Measurements from ENCODE around the gene ZC3H10. TPM values are rescaled to one million over a fixed set of nuclear protein-coding genes. Genes with fewer than 3 reads are reported as not detected.
A peak's percentile ranks its signal among the peaks of the same experiment; 100 is the strongest.

ZC3H10 gene
- total and polyA plus RNA-seq, 2 of the 13 experiments (the other 11 are each of a cell fraction or from before 2014, with no cell fraction given) = 0.70 to 2.3 TPM

- no peak for TF ChIP-seq ZNF841 (CRISPR knock-in tag; IDR thresholded peaks at IDR 0.05; ENCODE audit: borderline replicate concordance)
- peak; percentile 13 for TF ChIP-seq ASH2L (IDR thresholded peaks at IDR 0.05; ENCODE audit: insufficient read length, low read depth, low read length)
- no peak for TF ChIP-seq CBX5 (CRISPR knock-in tag; IDR thresholded peaks at IDR 0.05; ENCODE audit: borderline replicate concordance)
- TF ChIP-seq DRAP1 (CRISPR knock-in tag; IDR thresholded peaks at IDR 0.05) = peak; percentile 76; the same call in 1 of the 2 replicates
- TF ChIP-seq YY1 (IDR thresholded peaks at IDR 0.05; ENCODE audit: insufficient read depth, insufficient replicate concordance, low read depth, low read length) = no peak
- TF ChIP-seq ZSCAN29 (CRISPR knock-in tag; conservative IDR thresholded peaks at IDR 0.05) = no peak
- TF ChIP-seq ZFP41 (CRISPR knock-in tag; IDR thresholded peaks at IDR 0.05; ENCODE audit: borderline replicate concordance) = no peak
- peak; percentile 62; the same call in 1 of the 3 replicates for TF ChIP-seq MXI1 (IDR thresholded peaks at IDR 0.05; ENCODE audit: borderline replicate concordance, low read depth, low read length)
- no peak for TF ChIP-seq TFDP1 (CRISPR knock-in tag; IDR thresholded peaks at IDR 0.05; ENCODE audit: borderline replicate concordance)
- TF ChIP-seq GATA4 (IDR thresholded peaks at IDR 0.05; ENCODE audit: borderline replicate concordance, low read depth) = peak; percentile 64; the same call in 1 of the 2 replicates
- no peak for TF ChIP-seq SETDB1 (CRISPR knock-in tag; IDR thresholded peaks at IDR 0.05; ENCODE audit: borderline replicate concordance)
- peak; percentile 70 for TF ChIP-seq TBX2 (CRISPR knock-in tag; IDR thresholded peaks at IDR 0.05; ENCODE audit: borderline replicate concordance)
Observed at GRCh38 chr12:56080556-56081138, 37.4 kb upstream of the ZC3H10 start (continued).

All from HepG2 (cell line).